CMK (cell line): ENCODE measurements around the gene SGO2.
"Not testable (repeated sequence)": the region's sequence is repeated elsewhere in the genome, so short reads cannot be mapped to it uniquely, and the experiment has no call there.

ENCODE experiments used
- DNase-seq: peaks from one replicate; pipeline ENCODE4 v3.0.0-alpha.2; 2010; ENCODE audit warnings: low read depth

SGO2 gene

GRCh38 chr2:200515155-200515554, 10.9 kb upstream of the SGO2 start:
- no peak for DNase-seq

GRCh38 chr2:200523158-200523557, 2.8 kb upstream of the SGO2 start:
- DNase-seq: no peak

GRCh38 chr2:200523604-200524003, 2.4 kb upstream of the SGO2 start:
- no peak for DNase-seq

- no peak for DNase-seq
Observed at GRCh38 chr2:200525066-200525465, 941 bp upstream of the SGO2 start.

GRCh38 chr2:200525551-200525881, 491 bp upstream of the SGO2 start:
- no peak for DNase-seq

- DNase-seq: no peak
Observed at GRCh38 chr2:200528228-200528627, 2.2 kb downstream of the SGO2 start.

- no peak for DNase-seq
Observed at GRCh38 chr2:200533754-200534153, 7.7 kb downstream of the SGO2 start.

GRCh38 chr2:200534572-200534971, 8.6 kb downstream of the SGO2 start:
- no peak for DNase-seq

GRCh38 chr2:200538139-200538538, 12.1 kb downstream of the SGO2 start:
- DNase-seq: no peak

GRCh38 chr2:200540793-200541192, 14.8 kb downstream of the SGO2 start:
- DNase-seq: no peak

GRCh38 chr2:200566596-200566995, 40.6 kb downstream of the SGO2 start:
- not testable (repeated sequence) for DNase-seq

GRCh38 chr2:200567932-200568331, 41.9 kb downstream of the SGO2 start:
- DNase-seq: no peak

GRCh38 chr2:200575957-200576356, 50.0 kb downstream of the SGO2 start:
- DNase-seq: no peak

- no peak for DNase-seq
Observed at GRCh38 chr2:200577027-200577426, 51.0 kb downstream of the SGO2 start.

- no peak for DNase-seq
Observed at GRCh38 chr2:200578778-200579177, 52.8 kb downstream of the SGO2 start.

- no peak for DNase-seq
Observed at GRCh38 chr2:200584639-200585038, 58.6 kb downstream of the SGO2 start.

GRCh38 chr2:200585340-200585729, 59.3 kb downstream of the SGO2 start:
- DNase-seq: no peak

GRCh38 chr2:200585730-200586643, 60.0 kb downstream of the SGO2 start, which contains the start of gene AOX1:
TSS of gene AOX1 (plus strand) at chr2:200586014. CDS start at chr2:200586109, 95 bp downstream.
- DNase-seq: no peak

- no peak for DNase-seq
Observed at GRCh38 chr2:200586644-200586975, 60.6 kb downstream of the SGO2 start.

- DNase-seq: no peak
Observed at GRCh38 chr2:200587007-200587616, 61.1 kb downstream of the SGO2 start.

GRCh38 chr2:200588076-200588678, 62.2 kb downstream of the SGO2 start:
- no peak for DNase-seq

- DNase-seq: no peak
Observed at GRCh38 chr2:200590090-200590489, 64.1 kb downstream of the SGO2 start.

- DNase-seq: no peak
Observed at GRCh38 chr2:200591308-200591707, 65.3 kb downstream of the SGO2 start.
